Hepatic stellate cell (primary cell): Measurements from ENCODE around the gene ANAPC4.
A peak's percentile ranks its signal among the peaks of the same experiment; 100 is the strongest.
"Not testable (repeated sequence)": the region's sequence is repeated elsewhere in the genome, so short reads cannot be mapped to it uniquely, and the experiment has no call there.

ENCODE experiments used
- DNase-seq: peaks from one replicate; pipeline ENCODE4 v3.0.0; 2011; ENCODE audit warnings: low spot score

The ANAPC4 gene, protein sequence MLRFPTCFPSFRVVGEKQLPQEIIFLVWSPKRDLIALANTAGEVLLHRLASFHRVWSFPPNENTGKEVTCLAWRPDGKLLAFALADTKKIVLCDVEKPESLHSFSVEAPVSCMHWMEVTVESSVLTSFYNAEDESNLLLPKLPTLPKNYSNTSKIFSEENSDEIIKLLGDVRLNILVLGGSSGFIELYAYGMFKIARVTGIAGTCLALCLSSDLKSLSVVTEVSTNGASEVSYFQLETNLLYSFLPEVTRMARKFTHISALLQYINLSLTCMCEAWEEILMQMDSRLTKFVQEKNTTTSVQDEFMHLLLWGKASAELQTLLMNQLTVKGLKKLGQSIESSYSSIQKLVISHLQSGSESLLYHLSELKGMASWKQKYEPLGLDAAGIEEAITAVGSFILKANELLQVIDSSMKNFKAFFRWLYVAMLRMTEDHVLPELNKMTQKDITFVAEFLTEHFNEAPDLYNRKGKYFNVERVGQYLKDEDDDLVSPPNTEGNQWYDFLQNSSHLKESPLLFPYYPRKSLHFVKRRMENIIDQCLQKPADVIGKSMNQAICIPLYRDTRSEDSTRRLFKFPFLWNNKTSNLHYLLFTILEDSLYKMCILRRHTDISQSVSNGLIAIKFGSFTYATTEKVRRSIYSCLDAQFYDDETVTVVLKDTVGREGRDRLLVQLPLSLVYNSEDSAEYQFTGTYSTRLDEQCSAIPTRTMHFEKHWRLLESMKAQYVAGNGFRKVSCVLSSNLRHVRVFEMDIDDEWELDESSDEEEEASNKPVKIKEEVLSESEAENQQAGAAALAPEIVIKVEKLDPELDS

DNA sequence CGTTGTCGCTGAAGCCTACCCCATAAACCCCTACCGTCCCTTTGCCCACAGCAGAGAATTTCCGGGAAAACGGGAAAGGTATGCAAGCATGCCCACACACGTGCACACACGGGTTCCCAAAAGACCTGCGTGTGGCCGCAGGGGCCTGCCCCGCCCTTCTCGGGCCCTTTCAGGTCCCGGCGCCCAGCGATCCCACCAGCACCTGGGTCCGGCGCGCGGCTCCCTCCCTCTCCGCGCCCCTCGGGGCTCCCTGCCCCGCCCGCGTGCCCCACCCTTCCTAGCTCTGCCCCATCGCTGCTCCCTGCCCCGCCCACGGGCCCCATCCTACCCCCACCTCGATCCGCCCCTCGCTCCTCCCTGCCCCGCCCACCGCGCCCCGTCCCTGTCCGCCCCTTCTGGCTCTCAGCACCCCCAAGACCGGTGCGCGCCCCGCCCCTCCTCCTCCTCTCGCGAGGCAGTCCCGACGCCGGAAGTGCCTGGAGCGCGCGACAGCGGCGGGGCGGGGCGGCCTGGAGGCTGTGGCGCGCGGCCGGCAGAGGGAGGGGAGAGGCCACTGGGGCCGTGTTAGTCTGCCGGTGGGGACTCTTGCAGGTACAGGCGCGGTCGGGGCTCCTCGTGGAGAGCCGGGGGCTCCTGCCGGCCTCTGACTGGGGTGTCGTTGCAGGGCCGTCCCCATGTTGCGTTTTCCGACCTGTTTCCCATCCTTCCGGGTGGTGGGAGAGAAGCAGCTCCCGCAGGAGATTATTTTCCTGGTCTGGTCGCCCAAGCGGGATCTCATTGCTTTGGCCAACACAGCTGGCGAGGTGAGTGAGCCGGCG lies at the start of gene ANAPC4:
Gene ANAPC4 (plus strand): TSS at position 510 of the 818 bp plus-strand sequence. CDS start 165 bp downstream, at position 675.
- peak; percentile 88 for DNase-seq

DNA sequence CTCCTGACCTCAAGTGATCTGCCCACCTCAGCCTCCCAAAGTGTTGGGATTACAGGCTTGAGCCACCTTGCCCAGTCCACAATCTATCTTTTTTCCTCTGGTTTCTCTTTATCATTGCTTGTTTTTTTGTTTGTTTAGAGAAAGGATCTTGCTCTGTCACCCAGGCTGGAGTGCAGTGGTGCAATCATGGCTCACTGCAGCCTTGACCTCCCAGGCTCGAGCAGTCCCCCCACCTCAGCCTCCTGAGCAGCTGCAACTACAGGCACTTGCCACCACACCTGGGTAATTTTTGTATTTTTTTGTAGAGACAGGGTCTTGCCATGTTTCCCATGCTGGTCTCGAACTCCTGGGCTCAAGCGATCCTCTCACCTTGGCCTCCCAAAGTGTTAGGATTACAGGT lies 48.6 kb upstream of the ANAPC4 start:
- DNase-seq, result not testable (repeated sequence)

DNA sequence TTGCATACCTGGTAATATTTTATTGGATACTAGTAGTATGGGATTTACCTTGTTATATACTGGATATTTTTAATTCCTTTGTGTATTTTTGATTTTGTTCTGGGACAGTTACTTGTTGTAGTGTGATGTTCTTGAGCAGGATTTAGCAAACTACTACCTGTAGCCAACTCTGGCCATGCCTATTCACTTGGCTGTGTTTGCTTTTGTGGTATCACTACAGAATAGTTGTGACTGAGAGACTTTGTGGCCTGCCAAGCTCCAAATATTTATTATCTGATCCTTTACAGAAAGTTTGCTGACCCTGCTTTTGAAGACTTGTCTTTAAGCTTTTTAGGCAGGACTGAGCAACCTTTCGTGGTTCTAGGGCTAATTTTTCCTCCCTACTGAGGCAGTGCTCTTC lies 46.7 kb upstream of the ANAPC4 start:
- DNase-seq, result no peak

DNA sequence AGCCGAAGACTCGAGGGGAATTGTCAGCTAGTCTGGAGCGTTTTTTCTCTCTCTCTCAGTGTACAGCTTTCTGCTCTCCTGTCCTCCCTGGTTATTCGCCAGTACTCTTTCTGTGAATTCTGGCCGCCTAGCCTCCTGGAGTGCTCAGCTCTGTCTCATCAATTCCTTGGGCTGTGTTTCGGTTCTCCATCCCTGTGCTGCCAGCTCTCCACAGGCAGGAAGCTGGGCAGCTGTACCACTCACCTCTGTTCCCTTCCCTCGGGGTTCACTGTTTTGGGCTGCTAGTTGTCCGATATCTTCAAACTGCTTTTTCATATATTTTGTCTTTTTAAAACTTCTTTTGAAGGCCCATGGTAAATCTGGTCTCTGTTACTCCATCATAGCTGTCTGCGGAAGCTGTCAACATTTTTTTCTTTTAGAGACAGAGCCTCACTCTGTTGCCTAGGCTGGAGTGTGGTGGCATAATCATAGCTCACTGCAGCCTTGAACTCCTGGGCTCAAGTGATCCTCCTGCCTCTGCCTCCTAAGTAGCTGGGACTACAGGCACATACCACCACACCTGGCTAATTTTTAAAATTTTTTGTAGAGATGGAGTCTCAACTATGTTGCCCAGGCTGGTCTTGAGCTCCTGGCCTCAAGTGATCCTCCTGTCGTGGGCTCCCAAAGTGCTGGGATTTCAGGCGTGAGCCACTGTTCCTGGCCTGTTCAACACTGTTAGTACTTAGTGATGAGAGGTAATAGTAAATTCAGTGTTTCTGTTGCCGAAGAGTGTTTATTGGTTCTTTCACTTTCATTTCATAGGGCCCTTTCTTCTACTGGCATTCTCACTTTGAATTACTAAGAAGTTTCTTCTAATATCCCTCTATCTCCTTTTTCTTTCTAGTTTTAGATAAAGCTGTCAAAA lies 45.9 kb upstream of the ANAPC4 start:
- no peak for DNase-seq

DNA sequence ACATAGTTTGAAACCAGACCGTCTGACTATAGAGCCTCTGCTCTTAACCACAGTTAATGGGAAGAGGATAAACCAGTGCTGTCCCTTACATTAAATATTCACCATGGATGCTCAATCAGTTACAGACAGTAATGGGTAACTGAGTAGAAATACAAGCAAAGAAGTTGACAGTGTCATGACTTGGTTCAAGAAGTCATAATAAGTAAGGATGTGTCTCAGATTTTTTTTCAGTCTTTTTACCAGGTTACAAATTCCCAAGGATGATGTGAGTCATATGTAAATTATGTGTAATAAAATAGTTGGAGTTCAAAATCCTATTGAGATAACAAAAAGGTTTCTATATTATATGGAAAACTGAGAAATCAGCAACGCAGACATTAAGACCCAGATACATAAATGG lies 33.4 kb upstream of the ANAPC4 start:
- peak; percentile 2 for DNase-seq

DNA sequence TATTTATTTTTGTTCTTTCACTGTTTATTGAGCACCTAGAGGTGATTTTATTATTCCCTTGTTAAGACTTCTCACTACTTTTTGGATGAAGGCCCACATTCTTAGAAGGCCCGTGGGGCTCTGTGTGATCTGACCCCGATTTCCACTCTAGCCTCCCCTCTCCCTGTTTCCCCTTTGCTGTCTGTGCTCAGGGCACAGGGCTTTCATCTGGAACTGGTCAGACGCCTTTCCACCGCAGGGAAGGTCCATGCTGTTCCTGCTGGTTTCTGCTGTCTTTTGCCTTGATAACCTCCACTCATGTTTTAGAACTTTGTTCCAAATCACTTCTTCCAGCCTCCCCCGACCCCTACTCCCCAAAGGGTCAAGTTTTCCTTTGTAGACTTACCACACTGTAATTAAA lies 31.3 kb upstream of the ANAPC4 start:
- no peak for DNase-seq

DNA sequence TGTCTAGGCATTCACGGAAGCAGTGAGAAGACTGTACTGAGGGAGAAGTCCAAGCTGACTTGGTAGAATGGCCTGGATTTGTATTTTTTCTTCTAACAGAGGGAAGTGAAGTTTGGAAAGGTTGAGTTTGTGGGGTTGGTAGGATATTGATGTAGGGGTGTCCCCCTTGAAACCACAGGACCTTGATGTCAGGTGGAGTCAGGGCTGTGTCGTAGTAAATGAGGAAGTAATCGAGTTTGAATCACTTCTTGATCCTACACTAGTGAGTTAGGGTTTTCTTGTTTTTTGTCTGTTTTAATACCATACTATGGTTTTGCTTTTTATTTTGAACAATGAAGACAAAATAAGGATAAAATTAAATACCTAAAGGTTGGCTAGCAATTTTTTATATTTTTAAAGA lies 30.1 kb upstream of the ANAPC4 start:
- DNase-seq, result no peak

DNA sequence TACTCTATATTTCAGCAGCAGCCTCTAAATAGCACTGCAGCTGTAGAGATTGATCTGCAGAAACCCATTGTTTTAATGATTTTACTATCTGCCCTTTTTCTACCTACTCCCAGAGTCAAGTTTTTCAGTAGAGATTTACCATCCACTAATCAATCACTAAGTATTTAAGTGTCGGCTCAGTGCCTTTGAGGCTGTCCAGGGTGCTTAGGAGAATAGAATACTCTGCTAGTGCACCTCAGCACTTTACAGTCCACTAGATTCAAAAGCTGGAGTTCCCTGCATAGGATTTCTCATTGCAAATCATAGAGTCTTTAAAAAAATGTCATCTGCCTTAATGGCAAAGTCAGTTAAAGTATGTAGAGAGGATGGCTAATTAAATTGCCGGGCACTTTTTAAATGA lies 29.6 kb upstream of the ANAPC4 start:
- no peak for DNase-seq

DNA sequence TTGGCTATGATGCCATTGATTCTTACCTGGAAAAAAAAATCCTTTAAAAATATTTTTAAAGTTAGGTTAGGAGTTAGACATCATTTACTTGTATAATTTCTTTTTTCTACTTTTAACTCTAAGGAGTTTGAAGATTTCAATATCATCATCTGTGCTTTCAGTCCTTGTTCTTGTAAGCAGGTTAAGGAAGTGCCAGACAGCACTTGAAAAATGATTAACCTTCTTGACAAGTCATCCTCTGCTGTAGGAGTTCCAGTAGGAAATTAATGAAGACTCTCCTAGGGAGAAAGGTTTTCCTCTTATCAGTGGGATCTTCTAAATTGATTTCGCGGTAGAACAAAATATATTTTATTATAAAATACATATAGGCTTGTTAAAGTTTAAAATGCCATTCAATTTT lies 29.1 kb upstream of the ANAPC4 start:
- no peak for DNase-seq

DNA sequence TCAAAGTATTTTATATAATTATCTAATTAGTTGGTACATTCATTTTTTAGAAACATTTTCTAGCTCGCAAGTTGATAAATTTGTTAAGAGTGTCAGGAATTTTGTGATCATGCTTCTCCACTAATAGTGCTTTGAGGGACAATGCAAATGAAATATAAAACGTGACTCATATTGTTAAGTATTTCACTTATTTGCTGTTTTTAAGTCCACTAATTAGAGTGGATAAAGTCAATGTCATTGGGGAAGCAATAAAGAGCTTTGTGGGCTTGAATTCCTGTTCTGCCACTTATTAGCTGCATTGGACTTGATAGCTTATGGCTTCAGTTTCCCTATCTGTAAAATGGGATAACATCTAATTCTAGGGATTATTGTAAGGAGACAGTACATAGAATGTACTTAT lies 26.5 kb upstream of the ANAPC4 start:
- DNase-seq, result no peak

DNA sequence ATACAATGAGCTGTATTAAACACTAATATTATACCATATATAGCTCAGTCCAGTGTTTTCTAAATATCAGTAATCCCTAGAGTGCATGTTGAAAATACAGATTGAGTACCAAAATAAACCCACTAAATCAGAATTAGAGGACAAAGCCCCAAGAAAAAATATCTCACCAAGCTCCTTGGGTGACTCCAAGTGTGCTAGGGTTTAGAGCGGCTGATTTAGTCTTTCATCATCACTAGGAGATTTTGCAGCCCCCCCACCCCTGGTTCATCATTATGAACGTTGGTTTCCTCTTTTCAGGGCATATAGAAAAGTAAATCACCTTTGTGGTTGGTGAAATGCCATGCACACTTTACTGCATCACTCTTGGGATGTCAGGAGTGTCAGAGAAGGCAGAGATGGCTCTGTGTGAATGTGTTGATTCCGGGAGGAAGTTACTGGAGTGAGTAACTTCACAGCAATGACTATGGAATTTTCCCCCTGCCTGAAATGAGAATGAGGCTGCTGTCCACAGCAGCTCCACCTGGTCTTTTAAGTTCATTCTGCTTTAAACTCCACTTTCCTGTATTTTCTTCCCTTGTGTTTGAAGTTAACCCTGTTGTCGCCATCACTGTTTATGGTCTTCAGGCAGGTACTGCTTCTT lies 25.2 kb upstream of the ANAPC4 start:
- peak; percentile 47 for DNase-seq

DNA sequence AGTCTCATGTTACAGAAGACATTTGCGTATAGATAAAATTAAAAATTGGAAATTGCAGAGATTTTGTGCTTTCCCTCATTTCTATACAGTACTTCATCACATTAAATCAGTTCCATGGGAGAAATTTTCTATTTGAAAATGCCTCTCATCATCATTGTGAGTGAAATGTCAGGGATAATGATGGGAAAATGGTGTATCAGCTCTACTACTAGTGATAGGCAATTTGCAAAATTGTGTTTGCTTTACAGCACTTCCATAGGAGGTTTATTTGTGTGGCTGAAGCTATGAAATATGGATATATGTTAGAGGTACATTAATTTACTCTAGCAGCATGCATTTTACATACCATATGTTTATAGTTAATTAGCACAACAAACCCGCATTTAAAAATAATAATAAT lies 21.0 kb upstream of the ANAPC4 start:
- no peak for DNase-seq

DNA sequence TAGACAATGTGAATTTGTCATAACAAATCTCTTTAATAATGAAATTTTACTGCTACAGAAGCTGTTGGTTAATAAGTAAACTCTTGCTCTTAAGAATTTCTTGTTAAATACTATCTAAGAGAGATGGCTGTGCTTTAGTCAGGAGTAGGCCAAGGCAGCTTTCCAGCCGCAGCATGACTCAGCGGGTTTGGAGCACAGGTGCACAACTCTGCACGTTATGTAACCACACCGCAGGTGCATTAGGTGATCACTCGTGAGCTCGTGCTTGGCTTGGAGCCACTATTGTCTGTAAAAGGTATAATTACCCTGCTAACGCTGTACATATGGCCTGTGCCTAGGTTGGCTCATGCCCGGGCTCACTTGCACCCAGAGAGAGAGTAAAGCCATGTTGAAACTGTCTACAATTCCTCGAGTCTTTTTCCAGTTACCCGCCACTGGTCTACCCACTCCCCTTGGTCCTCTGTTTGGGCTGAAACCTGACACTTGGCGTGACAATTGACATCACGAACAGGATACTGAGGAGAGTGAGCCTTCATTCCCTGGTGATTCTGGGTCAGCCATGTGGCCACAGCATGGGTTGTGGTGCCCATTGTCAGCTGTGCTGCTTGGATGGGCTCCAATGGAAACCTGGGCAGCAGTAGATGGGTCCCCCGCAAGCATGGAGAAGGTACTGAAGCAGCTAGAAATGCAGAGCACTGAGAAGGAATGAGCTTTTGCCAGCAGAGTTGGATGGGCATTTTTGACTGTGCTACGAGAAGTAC lies 18.4 kb upstream of the ANAPC4 start:
- DNase-seq, result no peak

DNA sequence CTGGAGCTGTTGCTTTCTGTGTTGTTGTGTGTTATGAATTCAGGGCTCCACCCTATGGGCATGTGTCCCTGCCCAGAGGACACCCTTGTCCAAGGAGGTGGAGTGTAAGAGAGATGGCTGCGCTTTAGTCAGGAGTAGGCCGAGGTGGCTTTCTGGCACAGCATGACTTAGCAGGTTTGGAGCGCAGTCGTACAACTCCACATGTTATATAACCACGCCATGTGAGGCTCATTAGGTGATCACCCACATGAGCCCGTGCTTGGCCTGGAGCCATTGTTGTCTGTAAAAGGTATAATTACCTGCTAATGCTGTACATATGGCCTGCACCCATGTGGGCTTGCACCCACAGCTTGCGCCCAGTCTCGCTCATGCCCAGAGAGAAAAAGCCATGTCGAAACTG lies 15.8 kb upstream of the ANAPC4 start:
- no peak for DNase-seq

DNA sequence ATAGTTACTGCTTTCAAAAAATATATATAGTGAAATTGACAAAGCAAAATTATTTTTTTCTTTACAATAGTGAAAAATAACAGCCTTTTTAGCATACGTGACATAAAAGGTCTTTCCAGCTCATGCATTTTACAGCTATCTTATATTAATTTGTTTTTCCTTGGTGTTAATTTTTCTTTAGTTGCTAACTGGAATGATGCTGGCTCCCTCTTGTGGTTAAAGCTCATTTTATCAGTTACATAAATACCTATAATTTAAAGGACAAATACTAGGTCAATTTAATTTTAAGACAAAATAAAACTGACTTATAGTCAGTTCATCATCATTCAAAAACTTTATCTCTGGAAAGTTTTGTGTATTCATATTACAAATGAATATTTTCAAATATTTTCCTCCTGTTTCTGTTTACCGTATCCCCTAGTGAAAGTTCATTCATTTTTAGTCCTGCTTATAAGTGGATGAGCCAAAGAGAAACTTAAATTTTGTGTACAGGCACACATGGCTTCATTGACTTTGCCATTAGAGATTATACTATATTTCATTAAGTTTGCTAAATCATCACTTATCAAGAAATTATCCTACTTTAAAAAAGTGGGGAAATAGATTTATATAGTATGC lies 9.9 kb upstream of the ANAPC4 start:
- no peak for DNase-seq

DNA sequence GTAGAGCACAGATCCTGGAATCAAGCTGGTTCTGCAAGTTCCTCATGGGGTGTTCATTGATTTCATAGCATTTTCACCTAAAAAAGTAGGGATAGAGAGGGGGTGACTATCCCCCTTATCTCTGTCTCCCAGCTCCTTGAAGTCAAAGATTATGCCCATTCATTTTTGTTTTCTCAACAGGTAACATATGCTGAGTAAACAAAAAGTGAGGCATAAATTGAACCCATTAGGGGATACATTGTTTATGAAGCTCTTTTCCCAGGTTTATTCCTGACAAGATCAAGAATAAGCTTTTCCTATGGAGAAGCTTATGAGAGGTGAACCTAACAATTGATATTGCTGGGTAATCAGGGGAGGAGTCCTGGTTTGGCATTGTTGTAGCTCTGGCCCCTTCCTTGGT lies 9.2 kb upstream of the ANAPC4 start:
- DNase-seq, result no peak

DNA sequence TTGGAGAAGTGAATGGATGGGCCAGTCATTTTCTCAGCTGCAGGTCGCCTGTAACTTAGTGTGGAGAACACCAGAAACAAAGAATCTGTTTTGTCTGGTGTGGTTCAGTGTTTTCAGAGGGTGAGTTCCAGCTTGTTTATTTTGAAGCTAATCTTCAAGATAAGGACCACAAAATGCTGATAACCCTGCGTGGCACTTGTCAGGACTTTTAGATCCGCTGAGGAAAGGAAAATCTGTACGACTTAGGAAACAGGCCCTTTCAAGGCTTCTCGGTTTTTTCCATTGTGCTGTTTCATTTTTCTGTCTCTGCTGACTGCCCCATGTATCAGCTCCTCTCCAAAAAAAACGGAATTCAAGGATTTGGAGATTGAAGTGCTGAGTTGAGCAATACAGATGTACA lies 8.7 kb upstream of the ANAPC4 start:
- no peak for DNase-seq

DNA sequence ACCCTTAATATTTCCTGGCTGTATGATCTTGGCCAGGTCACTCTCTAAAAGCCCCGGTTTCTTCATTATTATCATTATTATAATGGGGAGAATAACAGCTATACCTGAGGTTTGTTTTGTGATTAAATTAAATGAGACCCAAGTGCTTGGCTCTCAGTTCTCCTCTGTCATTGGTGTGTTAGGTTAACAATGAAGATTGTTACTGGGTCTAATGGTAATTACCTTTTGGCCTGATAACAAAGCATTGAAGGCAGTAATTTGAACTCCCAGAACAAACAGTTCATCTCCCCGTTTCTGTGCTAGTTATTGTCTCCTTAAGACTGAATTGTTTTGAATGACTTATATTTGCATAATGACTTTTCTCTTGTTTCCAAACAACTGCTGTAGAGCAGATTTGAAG lies 6.8 kb upstream of the ANAPC4 start:
- no peak for DNase-seq

DNA sequence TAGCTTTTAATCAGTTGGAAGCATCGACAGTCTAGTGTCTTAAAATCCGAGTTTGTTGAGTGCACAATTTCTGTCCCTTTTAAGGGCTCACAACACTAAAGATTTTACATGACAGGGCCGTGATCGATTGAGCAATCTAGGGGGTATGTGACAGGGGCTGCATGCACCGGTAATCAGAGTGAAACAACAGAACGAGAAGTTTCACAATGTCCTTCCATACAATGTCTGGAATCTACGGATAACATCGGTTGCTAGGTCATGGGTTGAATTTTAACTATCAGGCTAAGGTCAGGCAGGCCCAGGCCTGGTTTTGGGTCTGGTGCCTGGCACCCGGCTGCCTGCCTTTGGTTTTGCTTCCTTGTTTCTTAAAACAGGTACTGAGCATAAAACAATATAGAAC lies 4.5 kb upstream of the ANAPC4 start:
- DNase-seq, result not testable (repeated sequence)
